ENCODE results near the gene TUBB1.

GRCh38 chr20:59020938-59021551 is 1.8 kb downstream of the TUBB1 start:
- TF ChIP-seq CTCF (IDR thresholded peaks at IDR 0.05; ENCODE audit: low read depth, low read length) (no peak), POLR2A (IDR thresholded peaks at IDR 0.05; ENCODE audit: extremely low read depth, insufficient read length) (no peak), MYC (IDR thresholded peaks at IDR 0.05; ENCODE audit: low read depth, low read length) (no peak), MAX (IDR thresholded peaks at IDR 0.05; ENCODE audit: low read depth, low read length) (no peak)

Data from NB4 (cell line).